ENCODE measurements around the gene KLRC4.
"Not testable (repeated sequence)": the region's sequence is repeated elsewhere in the genome, so short reads cannot be mapped to it uniquely, and the experiment has no call there.

KLRC4 gene

DNA sequence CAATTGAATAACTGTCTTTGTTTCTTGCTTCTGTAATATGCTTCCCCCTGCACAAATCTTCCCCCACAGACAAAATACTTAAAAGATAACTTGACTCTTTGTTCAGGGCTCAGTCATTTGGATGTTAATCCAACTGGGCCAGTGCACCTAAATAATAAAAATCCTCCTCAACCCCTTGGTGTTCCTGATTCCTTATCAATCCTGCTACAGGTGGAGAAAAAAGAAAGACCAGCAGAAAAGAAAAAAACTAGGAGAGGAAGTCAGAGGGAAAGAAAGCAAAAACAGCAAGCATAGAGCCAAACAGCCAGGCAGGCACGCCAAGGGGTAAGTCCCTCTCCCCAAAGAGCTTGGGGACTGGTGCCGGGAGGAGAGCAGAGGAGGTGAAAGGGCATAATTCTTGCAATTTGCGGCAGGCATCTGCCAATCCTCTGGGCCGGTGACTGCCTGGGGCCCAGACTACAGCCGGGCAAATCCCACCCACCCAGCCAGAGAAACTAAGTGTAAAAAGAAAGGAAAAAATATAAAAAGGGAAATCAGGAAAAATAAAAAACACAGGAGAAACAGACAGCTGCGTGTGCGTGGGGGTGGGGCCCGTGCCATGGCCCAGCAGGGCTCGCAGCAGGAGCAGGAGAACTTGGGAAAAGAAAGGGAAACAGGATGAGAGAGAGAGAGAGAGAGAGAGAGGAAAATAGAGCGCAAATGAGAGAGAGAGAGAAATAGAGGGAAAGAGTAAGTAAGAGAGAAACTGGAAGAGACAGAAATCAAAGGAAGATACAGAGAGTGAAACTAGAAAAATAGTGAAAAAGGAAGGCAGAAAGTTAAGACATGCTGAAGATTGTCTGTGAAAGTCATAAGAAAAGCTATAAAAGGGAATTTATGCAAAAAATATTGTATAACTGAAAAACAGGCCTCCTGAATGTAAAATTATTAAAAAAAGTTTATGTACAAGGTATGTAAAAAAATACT lies 41.1 kb downstream of the KLRC4 start:
- DNase-seq (ENCODE audit: low read depth), result no peak

DNA sequence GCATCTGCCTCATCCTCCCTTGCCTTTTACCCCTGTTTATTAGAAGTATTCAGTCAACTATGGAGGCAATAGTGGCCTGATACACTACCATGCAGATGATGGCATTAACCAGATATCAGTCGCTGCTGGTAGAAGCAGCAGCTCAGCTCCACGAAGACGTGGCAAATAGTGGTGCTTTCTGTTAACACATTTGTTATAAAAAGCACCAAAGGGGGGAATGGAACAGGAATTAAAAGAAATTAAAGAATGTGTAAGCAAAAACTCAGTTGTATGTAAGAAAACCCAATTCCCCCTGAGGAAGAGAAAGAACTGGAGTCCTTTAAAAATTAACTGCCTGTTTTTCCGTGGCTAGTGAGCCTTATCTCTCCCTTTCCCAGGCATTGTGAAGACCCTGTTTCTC lies 41.8 kb downstream of the KLRC4 start:
- DNase-seq (ENCODE audit: low read depth), result not testable (repeated sequence)

DNA sequence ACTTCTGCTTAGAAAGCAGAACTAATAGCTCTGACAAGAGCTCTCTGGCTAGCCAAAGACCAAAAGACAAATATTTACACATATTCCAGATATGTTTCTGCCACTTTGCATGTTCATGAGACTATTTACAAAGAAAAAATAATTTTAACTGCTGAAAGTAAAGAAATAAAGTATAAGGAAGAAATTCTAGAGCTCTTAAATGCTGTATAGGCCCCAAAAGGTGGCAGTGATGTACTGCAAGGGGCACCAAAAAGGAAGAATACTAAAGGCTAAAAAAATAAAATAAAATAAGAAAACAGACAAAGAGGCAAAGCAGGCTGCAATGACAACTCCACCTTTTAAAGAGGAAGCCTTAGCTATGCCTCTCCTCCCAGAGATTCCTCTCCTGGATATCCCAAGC lies 42.7 kb downstream of the KLRC4 start:
- DNase-seq (ENCODE audit: low read depth), result peak; percentile 67

DNA sequence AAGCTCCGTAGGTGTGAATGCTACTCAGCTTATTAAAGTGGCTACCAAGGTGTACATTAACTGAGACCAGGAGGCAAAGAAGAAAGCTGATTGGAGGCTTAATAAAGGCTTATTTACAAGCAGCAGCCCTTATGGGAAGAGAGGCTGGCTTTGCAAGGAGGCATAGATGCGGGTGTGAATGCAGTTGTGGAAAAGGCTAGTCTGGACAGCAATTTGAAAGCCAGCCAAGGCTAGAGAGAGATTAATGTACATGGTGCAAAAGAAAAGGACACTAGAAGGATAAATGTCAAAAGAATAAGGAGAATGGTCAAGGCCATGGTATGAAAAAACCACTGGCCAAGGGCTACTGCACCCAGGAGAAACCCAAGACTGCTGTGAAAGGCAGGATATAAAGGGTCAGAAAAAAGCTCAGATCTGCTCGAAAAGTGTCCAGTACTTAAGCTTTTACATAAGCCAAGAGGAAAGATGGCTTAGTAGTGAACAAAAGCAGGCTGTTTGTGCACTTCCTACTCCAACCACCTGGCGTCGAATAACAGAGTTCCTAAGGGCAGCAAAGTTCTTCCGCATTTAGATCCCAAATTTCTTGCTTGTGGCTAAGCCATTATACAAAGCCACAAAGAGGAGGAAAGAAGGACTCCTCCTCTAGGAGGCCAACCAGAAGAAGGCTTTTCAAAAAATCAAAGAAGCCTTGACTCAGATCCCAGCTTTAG lies 43.7 kb downstream of the KLRC4 start:
- peak; percentile 36 for DNase-seq (ENCODE audit: low read depth)

DNA sequence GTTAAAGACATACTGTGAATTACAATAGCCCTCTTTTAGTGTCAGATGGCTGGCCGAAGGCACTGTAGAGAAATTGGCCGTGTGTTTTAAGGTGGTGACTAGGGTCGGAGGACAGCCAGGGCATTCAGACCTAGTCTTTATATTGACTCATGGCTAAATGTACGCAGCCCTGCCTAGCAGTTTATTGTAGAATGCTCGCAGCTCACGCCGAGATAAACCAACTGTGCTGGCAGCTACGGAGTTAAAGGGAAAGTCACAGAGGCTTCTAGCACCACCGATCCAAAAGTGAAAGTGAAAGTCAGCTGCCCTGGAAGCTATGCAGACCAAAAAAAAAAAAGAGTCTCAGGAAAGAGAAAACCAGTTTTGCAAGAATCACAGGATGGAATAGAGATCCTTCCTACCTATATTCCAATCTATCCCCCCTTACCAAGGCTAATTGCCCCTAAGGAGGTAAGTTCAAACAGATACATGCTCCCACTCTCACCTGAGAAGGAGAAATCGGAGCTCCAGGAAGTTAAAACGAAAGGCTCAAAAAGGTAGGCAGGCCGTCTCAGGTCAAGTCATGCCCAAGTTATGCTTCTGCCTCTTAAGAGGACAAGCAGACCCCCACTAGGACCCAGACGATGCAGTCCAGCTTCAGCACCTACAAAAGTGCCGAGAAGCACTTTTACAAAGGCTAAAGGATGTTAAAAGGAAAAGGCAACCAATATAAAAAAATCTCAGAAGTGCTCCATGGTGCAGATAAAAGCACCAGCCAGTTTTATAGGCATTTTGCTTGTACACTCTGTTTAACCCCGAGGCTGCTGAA lies 44.5 kb downstream of the KLRC4 start:
- DNase-seq (ENCODE audit: low read depth), result peak; percentile 88

DNA sequence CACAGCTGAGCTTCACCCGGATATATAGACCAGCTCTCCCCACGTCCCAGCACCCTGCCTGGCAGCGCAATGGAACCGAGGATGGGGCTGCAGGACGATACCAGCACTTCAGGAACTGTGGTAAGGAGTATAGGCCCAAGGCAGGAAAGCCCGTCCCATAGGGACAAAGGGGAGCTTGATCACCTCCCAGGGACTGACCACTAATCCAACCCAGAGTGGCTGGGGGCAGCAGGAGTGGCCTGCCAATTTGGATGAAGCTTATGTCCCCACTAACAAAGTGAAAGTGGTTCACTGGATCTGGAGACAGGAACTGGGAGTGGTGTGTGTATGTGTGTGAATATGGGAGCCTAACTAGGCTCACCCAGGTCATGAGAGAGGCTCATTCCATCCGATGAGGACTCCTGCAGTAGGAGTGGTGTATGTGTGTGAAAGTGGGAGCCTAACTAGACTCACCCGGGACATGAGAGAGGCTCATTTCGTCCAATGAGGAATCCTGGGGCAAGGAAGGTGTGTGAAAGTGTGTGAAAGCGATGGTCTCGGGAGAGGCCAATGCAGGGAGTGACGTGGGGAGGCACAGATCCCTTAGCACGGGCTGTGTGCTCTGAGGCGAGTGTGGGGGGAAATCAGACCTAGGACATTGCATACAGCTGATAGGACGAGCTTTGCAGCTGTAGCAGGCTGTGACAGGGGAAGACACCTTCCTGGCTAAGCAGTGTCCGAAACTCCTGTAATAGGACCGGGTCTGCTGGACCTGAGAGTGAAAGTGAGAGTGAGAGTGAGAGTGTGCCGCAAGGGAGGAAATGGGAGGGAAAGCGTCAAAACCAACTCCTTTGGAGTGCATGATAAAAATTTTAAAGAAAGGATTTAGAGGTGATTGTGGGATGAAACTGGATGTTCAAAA lies 45.4 kb downstream of the KLRC4 start:
- DNase-seq (ENCODE audit: low read depth), result peak; percentile 54

DNA sequence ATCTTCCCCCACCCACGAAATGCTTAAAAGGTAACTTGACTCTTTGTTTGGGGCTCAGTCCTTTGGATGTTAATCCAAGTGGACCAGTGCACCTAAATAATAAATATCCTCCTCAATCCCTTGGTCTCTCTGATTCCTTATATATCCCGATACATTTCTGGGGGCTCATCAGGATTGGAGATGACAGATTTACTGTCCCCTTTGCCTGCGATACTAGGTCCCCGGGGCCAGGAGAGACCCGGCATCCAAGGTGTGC lies 46.0 kb downstream of the KLRC4 start:
- no peak for DNase-seq (ENCODE audit: low read depth)

DNA sequence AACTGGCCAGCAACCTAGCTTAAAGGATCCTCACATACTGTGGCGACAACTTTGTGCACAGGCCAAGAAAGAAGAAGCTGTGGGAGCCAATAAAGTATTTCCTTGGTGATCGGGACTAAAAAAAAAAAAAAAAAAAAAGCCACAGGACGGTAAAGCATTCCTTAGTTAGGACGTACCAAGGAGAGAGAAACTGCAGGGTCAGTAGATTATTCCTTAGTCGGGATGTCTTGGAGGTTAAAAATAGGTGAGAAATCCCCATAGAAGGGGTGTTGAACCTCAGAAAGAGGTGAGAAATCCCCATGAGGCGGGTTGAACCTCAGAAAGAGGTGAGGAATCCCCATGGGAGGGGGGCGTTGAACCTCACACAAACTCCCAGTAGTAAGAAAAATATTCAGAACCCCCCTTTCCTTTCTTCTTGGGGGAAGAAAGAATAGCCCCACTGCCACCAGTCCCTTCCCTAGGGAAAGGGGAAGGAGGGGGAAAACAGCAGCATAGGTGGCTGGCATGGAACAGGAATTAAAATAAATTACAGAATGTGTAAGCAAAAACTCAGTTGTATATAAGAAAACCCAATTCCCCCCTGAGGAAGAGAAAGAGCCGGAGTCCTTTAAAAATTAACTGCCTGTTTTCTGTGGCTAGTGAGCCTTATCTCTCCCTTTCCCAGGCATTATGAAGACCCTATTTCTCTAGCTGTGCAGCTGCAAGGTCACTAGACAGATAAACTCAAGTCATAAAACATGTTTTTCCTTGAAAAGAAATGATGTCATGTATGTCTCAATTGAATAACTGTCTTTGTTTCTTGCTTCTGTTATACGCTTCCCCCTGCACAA lies 46.5 kb downstream of the KLRC4 start:
- peak; percentile 26 for DNase-seq (ENCODE audit: low read depth)

DNA sequence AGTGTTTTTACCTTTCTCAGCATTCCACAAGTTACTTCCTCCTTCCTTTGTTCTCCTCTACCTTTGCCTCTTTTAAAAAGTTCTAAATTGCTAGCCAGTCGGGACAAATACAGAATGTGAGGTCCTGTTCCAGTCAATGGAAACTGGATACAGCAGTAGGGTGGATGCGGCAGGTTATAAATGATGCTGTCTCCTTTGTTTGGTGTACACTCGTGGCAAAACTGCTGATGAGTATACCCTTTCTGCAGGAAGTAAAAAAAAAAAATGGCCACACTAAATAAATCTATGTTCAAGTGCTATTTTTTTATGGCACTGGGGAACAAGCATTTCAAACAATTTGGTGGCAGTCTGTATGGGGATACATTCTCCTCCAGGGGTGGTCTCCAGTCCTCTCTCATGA lies 47.2 kb downstream of the KLRC4 start:
- DNase-seq (ENCODE audit: low read depth), result no peak

DNA sequence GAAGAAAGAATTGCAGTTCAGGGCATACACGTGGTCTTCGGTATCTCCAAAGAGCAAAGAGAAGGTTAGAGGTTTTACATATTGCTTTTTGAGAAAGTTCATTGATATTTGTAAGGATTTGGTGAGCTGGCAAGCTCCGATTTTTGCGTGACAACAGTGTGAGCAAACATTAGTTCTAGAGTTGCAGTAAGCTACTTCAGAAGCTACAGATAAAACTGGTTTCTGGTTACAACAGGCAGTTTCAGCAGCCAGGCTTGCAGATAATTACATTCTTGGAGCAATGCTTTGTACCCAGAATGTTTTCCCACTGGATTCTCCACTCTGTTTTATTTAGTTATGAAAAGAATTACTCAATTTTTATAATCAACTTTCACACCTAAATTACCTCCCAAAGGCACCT lies 47.9 kb downstream of the KLRC4 start:
- DNase-seq (ENCODE audit: low read depth), result no peak

DNA sequence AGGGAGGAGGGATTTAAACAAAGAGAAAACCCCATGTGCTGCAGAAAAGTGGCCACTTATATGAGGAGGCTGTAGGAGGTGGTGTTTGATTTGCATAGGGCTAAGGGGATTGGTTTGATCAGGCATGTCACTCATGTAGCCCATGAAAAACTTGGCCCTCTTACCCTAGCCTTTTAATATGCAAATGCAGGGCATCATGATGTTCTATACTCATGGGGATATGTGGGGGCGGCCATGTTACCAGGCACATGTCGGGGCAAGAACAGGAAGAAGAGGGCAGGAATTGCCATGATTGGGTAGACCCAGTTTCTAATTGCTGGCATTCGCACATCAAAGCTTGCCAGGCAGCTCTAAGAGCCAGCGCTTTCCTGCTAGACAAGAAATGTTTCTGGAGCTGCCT lies 48.5 kb downstream of the KLRC4 start:
- DNase-seq (ENCODE audit: low read depth), result no peak

DNA sequence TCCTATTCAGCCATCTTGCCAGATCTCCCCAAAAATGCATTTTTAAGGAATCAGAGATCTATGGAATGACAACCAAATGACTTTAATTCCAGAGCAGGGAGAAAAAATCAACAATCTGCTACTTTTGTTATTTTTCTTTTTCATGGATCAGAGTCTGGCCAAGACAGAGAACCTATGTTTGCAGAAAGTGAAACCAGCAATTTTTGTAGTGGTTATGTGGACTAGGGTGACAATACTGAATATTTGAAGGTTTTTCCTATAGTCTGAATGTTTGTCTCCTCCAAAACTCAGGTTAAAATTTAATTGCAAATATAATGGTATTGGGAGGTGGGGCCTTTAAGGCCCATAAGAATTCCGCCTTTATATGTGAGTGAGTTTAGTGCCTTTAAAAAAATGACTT lies 50.6 kb downstream of the KLRC4 start:
- no peak for DNase-seq (ENCODE audit: low read depth)

DNA sequence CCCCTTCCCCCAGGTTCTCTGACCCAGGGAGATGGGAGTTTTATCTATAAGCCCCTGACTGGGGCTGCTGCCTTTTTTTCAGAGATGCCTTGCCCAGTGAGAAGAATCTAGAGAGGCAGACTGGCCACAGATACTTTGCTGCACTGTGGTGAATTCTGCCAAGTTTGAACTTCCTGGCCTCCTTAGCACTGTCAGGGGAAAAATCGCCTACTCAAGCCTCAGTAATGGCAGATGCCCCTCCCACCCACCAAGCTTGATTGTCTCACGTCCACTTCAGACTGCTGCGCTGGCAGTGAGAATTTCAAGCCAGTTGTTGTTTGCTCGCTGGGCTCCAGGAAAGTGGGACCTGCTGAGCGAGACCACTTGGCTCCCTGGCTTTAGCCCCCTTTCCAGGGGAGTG lies 51.4 kb downstream of the KLRC4 start:
- DNase-seq (ENCODE audit: low read depth), result no peak

Measured in ELR (cell line).